Stomach (tissue), 4 donors: ENCODE results near the gene STARD8.

ENCODE experiments used
- CTCF ChIP-seq, 7 experiments: fragments of 450-650 bp in 4 of 7; fragments of 200-600 bp in 3 of 7; sonication (generic) in 3 of 7; IDR thresholded peaks; one replicate each; pipeline ENCODE4 v1.5.1; 2016 to 2019; ENCODE audit warnings: antibody characterized with exemption in 7 of 7, control low read depth in 2 of 7, mild to moderate bottlenecking in 1 of 7
- EP300 ChIP-seq: sonication (generic); formaldehyde crosslinking; IDR thresholded peaks from one replicate; pipeline ENCODE4 v1.6.1; 2017; ENCODE audit warnings: antibody characterized with exemption
- POLR2A ChIP-seq, 4 donors: fragments of 450-650 bp; IDR thresholded peaks; one replicate each; pipeline ENCODE4 v1.6.1; 2016; ENCODE audit warnings: antibody characterized with exemption in 4 of 4, control low read depth in 2 of 4, mild to moderate bottlenecking in 1 of 4, moderate library complexity in 1 of 4
- POLR2AphosphoS5 ChIP-seq, 3 donors: sonication (generic); formaldehyde crosslinking; IDR thresholded peaks; one replicate each; pipeline ENCODE4 v1.6.1; 2016; ENCODE audit warnings: antibody characterized with exemption in 3 of 3

- no peak for TF ChIP-seq CTCF (IDR thresholded peaks at IDR 0.05)
- no peak for TF ChIP-seq POLR2A (IDR thresholded peaks at IDR 0.05)
- TF ChIP-seq POLR2AphosphoS5 (IDR thresholded peaks at IDR 0.05): no peak
- no peak for TF ChIP-seq EP300
Measured at GRCh38 chrX:68696267-68696990, 49.0 kb downstream of the STARD8 start.
